IPS-18c (cell line): Measurements from ENCODE around the gene TRIM10.

ENCODE experiments used
- H3K4me3 ChIP-seq: 2 replicates; pipeline ENCODE4 v1.7.0; 2013; ENCODE audit warnings: low read depth, mild to moderate bottlenecking, low read length, moderate library complexity; ENCODE audit not compliant: insufficient read depth
- H3K9me3 ChIP-seq: one replicate; pipeline ENCODE4 v1.6.1; 2013; ENCODE audit warnings: mild to moderate bottlenecking, low read length, moderate library complexity; ENCODE audit not compliant: control insufficient read depth, insufficient read depth

The TRIM10 gene

GRCh38 chr6:30113841-30114240 lies 47.2 kb downstream of the TRIM10 start:
- Histone ChIP-seq H3K4me3 (no peak overlapping the region), H3K9me3 (no peaks in the 10 kb centered on the region)

DNA sequence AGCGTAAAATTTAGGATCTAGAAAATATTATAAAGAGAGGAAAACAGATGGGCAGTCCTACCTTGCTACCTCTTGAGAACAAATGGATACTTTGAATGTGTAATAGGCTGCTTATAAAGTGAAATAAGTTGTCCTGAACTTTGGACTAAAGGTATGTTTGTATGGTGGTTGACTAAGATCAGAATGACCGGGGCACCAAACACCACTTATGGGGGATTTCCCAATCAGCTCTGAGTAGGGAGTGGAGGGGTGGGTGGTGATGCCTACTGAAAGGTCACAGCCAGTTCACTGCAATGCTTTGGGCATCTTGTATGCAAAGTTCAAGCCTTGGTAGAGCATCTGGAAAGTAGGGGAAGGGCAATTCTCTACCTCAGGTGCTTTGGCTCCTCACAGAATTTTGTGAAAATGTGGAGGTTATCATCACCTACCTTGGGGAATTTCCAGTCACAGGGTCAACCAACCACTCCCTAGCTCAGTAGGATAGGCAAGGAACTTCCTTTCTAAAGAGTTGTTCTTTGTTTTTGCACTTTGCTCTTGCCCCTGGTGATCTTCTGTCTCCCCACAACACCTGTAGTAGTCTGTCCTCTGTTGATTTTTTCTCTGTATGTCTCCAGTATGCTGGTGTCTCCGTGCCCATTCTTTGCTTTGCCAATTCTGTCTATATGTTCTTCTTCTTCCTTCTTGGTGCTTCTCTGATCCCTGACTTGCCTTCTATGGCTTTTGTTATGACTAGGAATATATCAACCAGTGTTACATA lies 47.8 kb downstream of the TRIM10 start, which contains the start of gene TRIM31:
Gene TRIM31 (minus strand): TSS at position 88 of the 757 bp plus-strand sequence. CDS start 285 bp downstream, outside the sequence.
- Histone ChIP-seq H3K9me3 (no peaks in the 10 kb centered on the region), H3K4me3 (no peak within 1 kb of the TSS)

DNA sequence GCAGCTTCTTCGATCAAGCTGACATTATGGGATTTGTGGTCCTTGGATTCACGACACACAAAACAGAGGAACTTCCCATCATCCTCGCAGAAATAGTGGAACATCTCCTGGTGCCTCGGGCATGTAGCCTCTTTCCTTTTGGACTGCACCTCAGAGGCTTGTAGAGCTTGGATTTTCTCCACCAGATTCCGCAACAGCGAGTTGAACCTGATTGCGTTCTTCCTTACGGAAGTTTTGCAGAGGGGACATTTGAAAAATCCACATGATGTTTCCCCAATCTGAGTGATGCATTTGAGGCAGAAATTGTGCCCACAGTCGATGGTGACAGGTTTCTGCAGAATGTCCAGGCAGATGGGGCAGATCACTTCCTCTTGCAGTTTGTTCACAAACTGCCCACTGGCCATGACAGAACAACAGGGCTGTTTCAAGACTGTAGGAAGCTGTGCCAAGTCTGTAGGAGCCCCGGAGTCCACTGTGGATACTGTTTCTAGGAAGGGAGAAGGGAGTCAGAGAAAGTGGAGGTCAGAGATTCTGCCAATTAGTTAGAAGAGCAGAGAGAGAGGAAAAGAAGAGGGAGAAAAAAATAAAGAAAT lies 48.5 kb downstream of the TRIM10 start:
- Histone ChIP-seq H3K4me3 (no peak overlapping the region), H3K9me3 (no peaks in the 10 kb centered on the region)

DNA sequence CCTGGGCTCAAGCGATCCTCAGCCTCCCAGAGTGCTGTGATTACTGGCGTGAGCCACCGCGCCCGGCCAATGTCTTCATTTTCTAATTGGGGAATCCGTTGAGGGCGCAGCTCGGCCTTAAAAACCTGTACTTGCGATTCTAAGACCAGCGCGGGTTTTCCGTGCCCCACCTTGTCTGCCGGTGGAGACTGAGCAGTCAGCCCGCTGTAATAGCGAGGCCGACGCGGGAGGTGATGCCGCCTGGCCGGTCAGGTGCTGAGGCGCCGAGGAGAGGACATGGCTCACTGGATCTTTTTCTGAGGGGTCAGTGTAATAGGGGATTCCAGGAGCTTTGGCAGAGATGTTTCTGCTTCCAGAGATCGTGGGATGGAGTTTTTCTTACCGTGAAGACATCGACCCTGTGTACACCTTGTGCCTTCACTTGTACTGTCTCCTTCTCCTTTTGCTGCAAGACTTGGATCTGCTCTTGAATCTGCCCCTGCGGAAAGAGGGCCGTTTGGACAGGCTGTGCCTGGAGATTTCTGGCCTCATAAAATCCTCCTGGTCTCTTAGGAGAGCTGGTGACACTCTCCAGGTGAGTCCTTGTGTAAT lies 49.6 kb downstream of the TRIM10 start:
- Histone ChIP-seq H3K9me3 (no peaks in the 10 kb centered on the region), H3K4me3 (no peak overlapping the region)

DNA sequence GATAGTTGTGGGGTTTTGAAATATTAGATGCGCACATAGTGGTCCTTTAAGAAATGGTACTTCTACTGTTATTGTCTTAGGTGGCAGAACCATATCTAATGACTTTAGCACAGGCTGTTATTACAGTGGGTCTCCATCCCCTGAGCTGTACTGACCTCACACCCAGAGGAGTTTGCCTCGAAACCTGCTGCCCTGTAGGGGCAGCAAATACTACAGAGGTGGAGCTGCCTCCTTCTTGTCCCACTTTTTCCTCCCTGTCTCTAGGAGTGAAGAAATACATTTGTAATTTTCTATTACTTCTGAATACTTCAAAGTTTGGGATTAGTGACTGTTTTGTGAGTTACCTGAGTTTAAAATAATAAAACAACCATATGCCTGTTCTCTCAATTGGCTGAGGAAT lies 56.4 kb downstream of the TRIM10 start:
- no peak overlapping the region for H3K4me3 ChIP-seq

DNA sequence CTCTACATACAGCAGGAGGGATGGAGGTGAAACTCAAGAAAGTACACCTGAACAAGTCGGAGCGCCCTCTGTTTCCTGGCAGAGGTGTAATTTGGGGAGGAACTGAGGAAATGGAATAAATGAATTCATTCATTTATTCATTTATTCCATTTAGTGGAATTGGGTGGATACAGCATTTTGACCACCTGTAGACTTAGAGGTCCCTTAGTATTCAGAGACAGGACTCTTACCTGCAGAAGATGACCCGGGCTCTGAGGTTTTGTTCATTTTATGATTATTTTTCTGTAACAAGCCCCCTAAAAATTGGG lies 57.2 kb downstream of the TRIM10 start:
- no peak overlapping the region; the same call in 1 of the 2 replicates for H3K4me3 ChIP-seq
- H3K9me3 ChIP-seq = no peaks in the 10 kb centered on the region

More for the DNA sequence above, 56.4 kb downstream of the TRIM10 start:
- H3K9me3 ChIP-seq = no peaks in the 10 kb centered on the region

GRCh38 chr6:30102970-30103871 lies 57.8 kb downstream of the TRIM10 start:
- H3K4me3 ChIP-seq = peak overlapping the region; percentile 29; the same call in 1 of the 2 replicates

GRCh38 chr6:30102414-30102969 lies 58.5 kb downstream of the TRIM10 start:
- Histone ChIP-seq H3K4me3 (peak overlapping the region; percentile 51; the same call in 1 of the 2 replicates), H3K9me3 (no peaks in the 10 kb centered on the region)

More at GRCh38 chr6:30102970-30103871, 57.8 kb downstream of the TRIM10 start:
- H3K9me3 ChIP-seq = no peaks in the 10 kb centered on the region
